GM12878 (cell line): ENCODE results near the gene PIGL. TPM values are rescaled to one million over a fixed set of nuclear protein-coding genes. Genes with fewer than 3 reads are reported as not detected.

Experiments used
- CBX3 ChIP-seq: fragments of 200-600 bp; sonication (generic); IDR thresholded peaks from 2 replicates; pipeline ENCODE4 v1.6.1; 2016; ENCODE audit warnings: low read depth, borderline replicate concordance
- CEBPB ChIP-seq, 2 experiments: fragments of 150-350 bp in 1 of 2; IDR thresholded peaks; 2 replicates each; pipeline ENCODE4 v1.6.1; 2012 to 2014; ENCODE audit warnings: low read depth in 2 of 2, low read length in 2 of 2, borderline replicate concordance in 1 of 2, inconsistent platforms in 1 of 2
- CUX1 ChIP-seq: IDR thresholded peaks from 2 replicates; pipeline ENCODE4 v1.6.1; 2012; ENCODE audit warnings: improper control_type of control experiment, low read depth, low read length; ENCODE audit not compliant: insufficient replicate concordance
- LARP7 ChIP-seq: fragments of 450-650 bp; IDR thresholded peaks from 2 replicates; pipeline ENCODE4 v1.6.1; 2017; ENCODE audit warnings: mild to moderate bottlenecking
- RAD51 ChIP-seq: fragments of 450-650 bp; IDR thresholded peaks from 2 replicates; pipeline ENCODE4 v1.6.1; 2016; ENCODE audit warnings: moderate library complexity, mild to moderate bottlenecking, inconsistent platforms
- YY1 ChIP-seq: IDR thresholded peaks from 2 replicates; pipeline ENCODE4 v1.6.1; 2011; ENCODE audit warnings: low read depth, mild to moderate bottlenecking, low read length
- ZZZ3 ChIP-seq: IDR thresholded peaks from 2 replicates; pipeline ENCODE4 v1.6.1; 2011; ENCODE audit warnings: low read depth; ENCODE audit not compliant: control insufficient read depth, insufficient read length
- polyA plus RNA-seq, 11 experiments: library from polyadenylated mRNA; depleted of rRNA in 4 of 11; unstranded in 6 of 11; stranded (reverse) in 5 of 11; fragments of >200 nt; fragmentation: Nextera tagmentation in 4 of 11; fragmentation: Illumina TruSeq in 1 of 11; extraction: Ambion mirVana in 4 of 11; extraction: Trizol in 1 of 11; gene quantifications; 1 replicate in 1 of 11; 2 replicates in 10 of 11; pipeline versions ENCODE4 v1.2.1 to v1.2.3, GENCODE V29; 2011 to 2016; ENCODE audit warnings: inconsistent platforms in 2 of 11, missing spikeins in 2 of 11, low read depth in 1 of 11
- total RNA-seq, 4 experiments: library from RNA; depleted of rRNA in 3 of 4; stranded (reverse); fragments of >200 nt in 3 of 4; fragmentation: Illumina TruSeq in 1 of 4; extraction: Trizol in 1 of 4; gene quantifications; 2 replicates each; pipeline versions ENCODE4 v1.2.1 to v1.2.3, GENCODE V29; 2013 to 2021

The PIGL gene
- total and polyA plus RNA-seq, 10 of the 15 experiments (the other 5 are each of a cell fraction or from before 2014, with no cell fraction given) = 25.9 to 52.5 (median 30.2) TPM

GRCh38 chr17:16286947-16287562 is 70.0 kb downstream of the PIGL start (continued):
- no peak for TF ChIP-seq CUX1
- TF ChIP-seq CBX3 = no peak
- TF ChIP-seq CEBPB (IDR thresholded peaks at IDR 0.05; ENCODE audit: borderline replicate concordance in 1 of 2, low read depth in 2 of 2, low read length in 2 of 2) = no peak
- TF ChIP-seq LARP7 = no peak
- no peak for TF ChIP-seq ZZZ3
- TF ChIP-seq RAD51 = no peak
- peak; percentile 81 for TF ChIP-seq YY1
